HL-60 (cell line): ENCODE data around the gene BPIFA2.

Experiments
- DNase-seq, 2 experiments: peaks; one replicate each; pipeline ENCODE4 v3.0.0-alpha.2; 2010 to 2020; ENCODE audit warnings: low read depth in 1 of 2, low spot score in 1 of 2
- H3K27ac ChIP-seq: fragments of 250-450 bp; sonication (Bioruptor Pico); replicated peaks from 2 replicates; pipeline ENCODE4 v1.5.1; 2020; ENCODE audit warnings: mild to moderate bottlenecking, moderate library complexity
- H3K27me3 ChIP-seq: fragments of 250-450 bp; sonication (Bioruptor Pico); 2 replicates; pipeline ENCODE4 v1.5.1; 2021; ENCODE audit warnings: mild to moderate bottlenecking, moderate library complexity; ENCODE audit not compliant: insufficient read depth, poor library complexity, severe bottlenecking
- H3K4me3 ChIP-seq: replicated peaks from 2 replicates; pipeline ENCODE4 v1.5.1; 2011; ENCODE audit warnings: mild to moderate bottlenecking, control low read depth, low read length; ENCODE audit not compliant: insufficient read depth
- POLR2AphosphoS5 ChIP-seq: IDR thresholded peaks from 2 replicates; pipeline ENCODE4 v1.6.1; 2012; ENCODE audit warnings: low read depth
- SPI1 ChIP-seq: IDR thresholded peaks from 2 replicates; pipeline ENCODE4 v1.6.1; 2012; ENCODE audit warnings: low read depth, mild to moderate bottlenecking, borderline replicate concordance

BPIFA2 gene

GRCh38 chr20:33229843-33230242 lies 61.9 kb downstream of the BPIFA2 start:
- TF ChIP-seq POLR2AphosphoS5 (no peak), SPI1 (peak; percentile 43; the same call in 1 of the 2 replicates)
- H3K27me3 ChIP-seq, result no peaks in the 10 kb centered on the region
- peak; percentile 14 to 93 for DNase-seq
- H3K4me3 ChIP-seq, result no peak overlapping the region
- H3K27ac ChIP-seq, result peak overlapping the region; percentile 55
